Tongue (tissue), 2 donors: ENCODE results near the gene RGS14. TPM values are rescaled to one million over a fixed set of nuclear protein-coding genes. Genes with fewer than 3 reads are reported as not detected.
A peak's percentile ranks its signal among the peaks of the same experiment; 100 is the strongest.
"Not testable (repeated sequence)": the region's sequence is repeated elsewhere in the genome, so short reads cannot be mapped to it uniquely, and the experiment has no call there.

Experiments
- DNase-seq: peaks from one replicate; pipeline ENCODE4 v3.0.0-alpha.2; 2015
- total RNA-seq: library from RNA; depleted of rRNA; stranded (reverse); fragments of >200 nt; gene quantifications from one replicate; pipeline ENCODE4 v1.2.3, GENCODE V29; 2014

Gene RGS14
- total RNA-seq, 1 donor from 2014 or later, result 14.8 TPM

DNA sequence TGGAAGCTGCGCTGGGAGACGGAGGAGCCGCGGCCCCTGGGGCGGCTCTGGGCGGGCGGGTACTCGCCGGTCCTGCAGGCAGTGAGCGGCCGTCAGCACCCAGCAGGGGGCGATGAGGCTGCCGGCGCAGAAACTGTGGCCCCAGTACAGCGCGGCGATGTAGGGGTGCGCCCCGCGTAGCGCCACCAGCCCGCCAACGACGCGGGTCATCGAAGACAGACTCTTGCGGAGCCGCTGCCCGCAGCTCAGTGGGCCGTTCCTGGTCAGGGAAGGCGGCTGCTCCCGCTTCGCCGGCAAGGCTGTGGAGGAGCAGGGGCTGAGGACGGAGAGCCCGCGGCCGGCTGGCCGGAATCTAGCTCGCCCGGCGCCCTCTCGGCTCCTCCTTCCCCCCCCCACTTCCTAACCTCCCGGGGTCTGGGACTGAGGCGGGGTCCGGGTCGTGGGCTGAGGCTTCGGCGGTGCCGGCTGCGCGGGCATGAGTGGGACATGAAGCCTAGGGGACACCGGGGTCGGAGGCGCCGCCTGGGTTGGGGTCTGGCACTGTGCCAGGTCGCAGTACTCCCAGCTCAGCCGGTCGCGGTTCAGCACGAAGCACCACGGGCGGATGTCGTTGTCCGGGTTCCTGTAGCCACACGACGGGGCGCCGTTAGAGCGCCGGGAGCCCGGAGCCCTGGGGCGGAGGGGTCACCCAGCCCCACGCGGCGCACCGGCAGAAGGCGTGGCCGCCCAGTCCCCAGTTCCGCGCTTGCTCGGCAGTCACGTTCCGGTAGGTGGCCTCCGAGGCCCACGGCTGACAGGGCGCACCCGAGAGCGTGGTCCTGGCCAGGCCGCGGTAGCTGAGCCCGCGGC lies 46.3 kb downstream of the RGS14 start:
- peak; percentile 85 for DNase-seq

DNA sequence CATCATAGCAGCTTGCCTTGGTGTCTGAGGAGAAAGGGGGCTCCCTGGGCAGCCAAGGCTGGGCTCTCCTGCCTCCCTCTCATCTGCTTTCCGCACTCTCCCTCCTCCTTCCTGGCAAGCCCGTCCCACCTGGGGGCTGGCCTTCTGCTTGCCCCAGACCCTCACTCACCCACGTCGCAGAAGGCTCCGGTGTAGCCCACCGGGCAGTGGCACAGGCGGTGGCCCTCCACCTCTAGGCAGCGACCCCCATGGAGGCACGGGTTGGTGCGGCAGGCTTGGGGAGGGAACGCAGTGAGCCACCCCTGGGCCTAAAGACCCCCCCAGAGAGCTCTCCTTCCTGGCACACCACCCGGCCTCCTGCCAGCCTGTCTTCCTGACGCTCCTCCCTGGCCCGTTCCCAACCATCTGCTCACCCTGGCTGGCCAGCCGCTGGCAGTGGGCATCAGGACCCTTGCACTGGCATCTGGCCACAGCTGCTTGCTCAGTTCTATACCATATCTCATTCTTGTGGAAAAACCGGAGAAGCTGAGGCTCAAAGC lies 47.0 kb downstream of the RGS14 start:
- DNase-seq, result peak; percentile 73

DNA sequence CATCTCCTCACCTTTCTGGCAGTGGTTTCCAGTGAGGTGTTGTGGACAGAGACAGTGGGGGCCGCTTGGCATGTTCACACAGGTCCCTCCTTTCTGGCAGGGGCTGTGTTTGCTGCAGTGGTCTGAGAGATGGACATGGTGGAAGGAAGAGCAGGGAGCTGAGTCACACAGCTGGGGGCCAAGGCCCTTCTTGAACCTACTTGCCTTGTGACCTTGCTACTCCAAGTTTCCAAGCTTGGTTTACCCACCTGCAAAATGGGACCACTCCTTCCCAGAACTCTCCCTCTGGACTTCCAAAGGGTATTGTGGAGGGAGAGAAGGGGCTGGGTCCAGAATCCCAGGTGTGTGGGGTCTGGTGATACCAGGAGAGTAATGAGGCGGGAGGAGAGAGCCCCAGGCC lies 47.6 kb downstream of the RGS14 start:
- no peak for DNase-seq

DNA sequence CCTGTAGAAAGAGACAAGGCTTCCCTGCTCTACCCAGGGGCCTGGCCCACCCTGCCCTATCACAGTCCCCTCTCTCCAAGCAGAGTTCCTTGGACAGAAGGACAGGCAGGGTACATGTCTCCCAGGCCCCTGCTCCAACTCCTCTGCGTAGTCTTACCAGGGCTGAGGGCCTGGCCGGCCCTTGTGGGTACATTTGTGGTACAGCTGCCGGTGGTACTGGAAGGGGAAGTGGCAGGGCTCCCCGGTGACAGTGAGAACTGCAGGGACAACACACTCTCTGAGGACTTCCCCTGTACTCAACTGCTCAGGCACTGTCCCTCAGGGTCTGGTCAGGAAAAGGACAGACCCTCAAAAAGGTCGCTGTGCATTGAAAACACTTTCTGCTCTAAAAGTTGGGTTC lies 48.1 kb downstream of the RGS14 start:
- no peak for DNase-seq

DNA sequence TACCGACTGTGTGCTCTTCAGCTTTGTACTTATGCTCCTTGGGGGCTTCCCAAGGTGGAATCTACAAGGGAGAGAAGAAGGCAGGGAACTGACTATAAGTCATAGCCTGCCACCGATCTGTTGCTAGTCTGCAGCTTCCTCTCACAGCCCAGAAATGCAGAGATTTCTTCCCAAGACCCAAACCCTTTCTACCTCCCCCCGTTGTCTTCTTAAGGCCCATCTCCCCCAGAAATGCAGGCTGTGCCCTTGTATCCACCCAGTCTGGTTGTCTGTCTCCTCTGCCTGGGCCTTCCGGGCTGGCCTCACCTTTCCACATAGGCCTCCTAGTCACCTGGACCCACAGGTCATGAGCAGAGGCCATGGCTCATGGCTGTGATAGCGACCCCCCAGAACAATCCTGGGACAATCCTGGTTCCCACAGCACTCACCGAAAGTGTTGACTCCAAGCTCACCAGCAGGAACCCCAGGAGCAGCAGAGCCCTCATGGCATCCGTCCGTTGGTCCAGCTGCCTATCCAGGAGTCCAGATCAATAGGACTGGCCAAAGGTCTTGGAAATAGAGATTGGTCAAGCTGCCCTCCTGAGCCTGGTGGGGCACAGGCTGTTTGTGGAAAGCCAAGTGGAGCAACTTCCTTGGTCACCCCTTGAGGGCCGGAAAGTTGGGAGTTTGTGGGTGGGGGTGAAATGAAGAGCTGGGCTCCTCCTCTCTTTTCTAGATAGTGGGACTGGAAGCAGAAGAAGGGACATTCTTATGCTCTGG lies 51.5 kb downstream of the RGS14 start, which contains the start of gene F12:
F12 (minus strand) TSS at position 522 of the 759 bp plus-strand sequence; CDS start at position 485, 37 bp downstream.
- no peak for DNase-seq

DNA sequence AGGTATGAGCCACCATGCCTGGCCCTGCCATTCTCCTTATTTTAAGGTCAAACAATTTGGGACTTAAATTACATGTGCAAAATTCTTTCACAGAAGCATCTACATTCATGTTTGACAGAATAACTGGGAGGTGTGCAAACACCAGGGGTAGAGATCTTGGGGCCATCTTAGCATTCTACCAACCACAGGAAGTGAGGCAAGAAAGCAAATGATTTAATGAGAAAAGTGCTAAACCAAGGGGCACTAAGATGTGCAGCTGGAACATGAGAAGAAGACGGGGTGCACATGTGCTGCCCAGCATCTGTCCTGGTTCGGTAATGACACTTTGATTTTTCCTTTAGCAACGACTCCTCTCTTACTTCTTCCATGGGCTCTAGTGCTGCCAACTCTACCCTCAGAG lies 52.9 kb downstream of the RGS14 start:
- no peak for DNase-seq

DNA sequence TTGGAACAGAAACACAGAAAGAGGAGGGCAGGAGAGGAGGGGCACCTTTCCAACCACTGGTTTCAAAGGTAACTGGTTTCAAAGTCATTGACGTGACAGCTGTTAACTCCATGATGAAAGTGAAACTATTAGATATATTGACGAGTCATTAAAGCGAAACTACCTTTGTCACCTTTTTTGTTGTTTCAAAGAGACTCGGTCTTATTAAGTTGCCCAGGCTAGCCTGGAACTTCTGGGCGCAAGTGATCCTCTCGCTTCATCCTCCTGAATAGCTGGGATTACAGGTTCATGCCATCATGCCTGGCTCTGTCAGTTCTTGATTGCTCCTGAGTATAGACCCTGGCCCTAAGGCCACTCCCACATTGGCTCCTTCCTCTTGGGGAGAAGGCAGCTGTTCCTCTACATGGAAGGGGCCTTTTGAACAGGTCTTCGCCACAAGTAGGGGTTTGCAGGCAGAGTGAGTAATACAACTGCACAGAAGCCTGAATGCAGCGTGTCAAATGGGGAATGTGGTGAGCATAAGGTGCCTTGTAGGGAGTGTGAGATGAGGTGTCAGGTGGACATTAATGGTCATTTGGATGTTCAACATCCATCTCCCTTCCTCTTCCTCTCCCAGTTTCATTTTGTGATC lies 55.0 kb downstream of the RGS14 start:
- no peak for DNase-seq

DNA sequence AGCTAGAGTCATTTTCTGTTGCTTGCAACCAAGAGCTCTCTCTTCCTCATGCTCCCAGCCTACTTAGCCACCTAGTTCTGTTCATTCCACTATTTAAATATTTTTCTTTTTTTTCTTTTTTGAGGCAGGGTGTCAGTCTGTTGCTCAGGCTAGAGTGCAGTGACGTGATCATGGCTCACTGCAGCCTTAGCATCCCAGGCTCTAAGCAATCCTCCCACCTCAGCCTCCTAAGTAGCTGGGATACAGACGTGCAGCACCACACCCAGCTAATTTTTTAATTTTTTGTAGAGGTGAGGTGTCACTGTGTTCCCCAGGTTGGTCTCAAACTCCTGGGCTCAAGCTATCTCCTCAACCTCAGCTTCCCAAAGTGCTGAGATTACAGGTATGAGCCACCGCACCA lies 56.8 kb downstream of the RGS14 start:
- no peak for DNase-seq

DNA sequence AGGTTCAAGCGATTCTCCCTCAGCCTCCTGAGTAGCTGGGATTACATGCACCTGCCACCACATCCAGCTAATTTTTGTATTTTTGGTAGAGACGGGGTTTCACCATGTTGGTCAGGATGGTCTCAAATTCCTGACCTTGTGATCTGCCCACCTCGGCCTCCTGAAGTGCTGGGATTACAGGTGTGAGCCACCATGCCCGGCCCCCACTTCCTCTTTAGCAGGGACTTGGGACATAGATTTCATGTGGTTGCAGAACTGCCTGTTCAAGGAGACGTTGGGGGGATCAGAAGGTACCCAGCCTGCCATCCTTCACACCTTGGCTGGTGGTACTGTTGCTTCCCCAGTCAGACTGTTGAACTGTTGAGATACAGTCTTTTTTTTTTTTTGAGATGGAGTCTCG lies 59.4 kb downstream of the RGS14 start:
- DNase-seq, result not testable (repeated sequence)

DNA sequence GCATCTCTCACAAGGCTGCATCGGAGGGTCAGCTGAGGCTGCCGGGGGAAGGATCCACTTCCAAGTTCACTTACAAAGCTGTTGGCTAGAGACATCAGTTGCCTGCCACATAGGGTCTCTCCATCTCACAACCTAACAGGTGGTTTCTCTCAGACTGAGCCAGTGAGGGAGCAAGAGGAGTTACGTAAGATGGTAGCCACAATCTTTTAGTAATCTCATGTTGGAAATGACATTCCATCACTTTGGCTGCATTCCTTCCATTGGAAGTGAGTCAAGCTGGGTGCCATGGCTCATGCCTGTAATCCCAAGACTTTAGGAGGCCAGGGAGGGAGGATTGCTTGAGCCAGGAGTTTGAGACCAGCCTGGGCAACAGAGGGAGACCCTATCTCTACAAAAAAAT lies 61.3 kb downstream of the RGS14 start:
- no peak for DNase-seq

DNA sequence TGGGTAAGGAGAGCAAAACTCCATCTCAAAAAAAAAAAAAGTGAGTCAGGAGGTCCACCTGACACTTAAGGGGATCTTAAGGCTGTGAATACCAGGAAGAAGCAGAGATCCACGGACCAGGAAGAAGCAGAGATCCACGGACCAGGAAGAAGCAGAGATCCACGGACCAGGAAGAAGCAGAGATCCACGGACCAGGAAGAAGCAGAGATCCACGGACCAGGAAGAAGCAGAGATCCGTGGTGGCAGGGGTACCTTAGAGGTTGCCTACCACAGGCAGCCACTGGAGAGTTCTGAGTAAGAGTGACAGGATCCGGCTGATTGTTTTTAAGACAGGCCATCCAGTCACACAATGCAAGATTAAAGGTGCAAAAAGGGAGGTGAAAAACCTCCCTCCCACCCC lies 62.7 kb downstream of the RGS14 start:
- not testable (repeated sequence) for DNase-seq

DNA sequence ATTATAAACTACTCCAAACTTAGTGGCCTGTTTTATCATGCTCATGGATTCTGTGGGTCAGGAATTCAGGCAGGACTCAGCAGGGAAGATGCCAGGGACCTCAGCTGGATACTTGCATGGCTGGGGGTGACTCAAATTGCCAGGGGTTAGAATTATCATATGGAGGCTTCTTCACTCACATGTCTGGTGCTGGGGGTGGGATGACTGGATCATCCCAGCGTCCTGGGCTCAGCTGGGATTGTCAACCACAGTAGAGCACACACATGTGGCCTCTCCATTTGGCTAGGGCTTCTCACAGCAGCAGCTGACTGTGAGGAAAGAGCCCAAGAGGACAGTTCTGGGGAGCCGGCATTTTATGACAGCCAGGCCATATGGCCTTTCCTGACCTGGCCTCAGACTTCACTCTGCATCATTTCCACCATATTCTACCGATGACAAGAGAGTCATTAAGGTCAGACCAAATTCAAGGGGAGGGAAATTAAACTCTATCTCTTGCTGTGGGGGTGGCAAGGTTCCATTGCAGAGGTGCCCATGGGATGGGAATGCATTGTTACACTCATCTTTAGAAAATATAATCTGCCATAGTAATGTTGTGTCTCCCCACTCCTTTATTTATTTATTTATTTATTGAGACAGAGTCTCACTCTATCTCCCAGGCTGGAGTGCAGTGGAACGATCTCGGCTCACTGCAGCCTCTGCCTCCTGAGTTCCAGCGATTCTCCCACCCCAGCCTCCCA lies 63.5 kb downstream of the RGS14 start:
- no peak for DNase-seq

Other genes with a start within 250 kb of the RGS14 start
- 98.2 TPM for gene NSD1, start 224.2 kb upstream of the RGS14 start, total RNA-seq
- gene RAB24, start 54.2 kb upstream of the RGS14 start, total RNA-seq, result 25.4 TPM
- gene PRELID1, start 54.1 kb upstream of the RGS14 start, total RNA-seq, result 62.8 TPM
- gene MXD3, start 46.0 kb upstream of the RGS14 start, total RNA-seq, result 32.8 TPM
- 159 TPM for gene LMAN2, start 6.3 kb upstream of the RGS14 start, total RNA-seq
- gene SLC34A1, start 26.5 kb downstream of the RGS14 start, total RNA-seq, result not detected
- not detected for gene PFN3, start 42.7 kb downstream of the RGS14 start, total RNA-seq
- gene F12, start 51.6 kb downstream of the RGS14 start, total RNA-seq, result 0.51 TPM
- gene GRK6, start 68.8 kb downstream of the RGS14 start, total RNA-seq, result 19.9 TPM
- 0.72 TPM for gene PRR7, start 88.9 kb downstream of the RGS14 start, total RNA-seq
- gene DBN1, start 115.7 kb downstream of the RGS14 start, total RNA-seq, result 58.3 TPM
- gene PDLIM7, start 139.7 kb downstream of the RGS14 start, total RNA-seq, result 83.0 TPM
- gene DOK3, start 151.9 kb downstream of the RGS14 start, total RNA-seq, result 6.7 TPM
- gene DDX41, start 159.0 kb downstream of the RGS14 start, total RNA-seq, result 46.4 TPM
- 28.1 TPM for gene FAM193B, start 196.6 kb downstream of the RGS14 start, total RNA-seq
- 91.9 TPM for gene TMED9, start 234.3 kb downstream of the RGS14 start, total RNA-seq
- 14.5 TPM for gene B4GALT7, start 242.2 kb downstream of the RGS14 start, total RNA-seq